ENCODE data around the gene TGM2. TPM values are rescaled to one million over a fixed set of nuclear protein-coding genes. Genes with fewer than 3 reads are reported as not detected.

TGM2 gene
- total RNA-seq, 2 experiments from 2014 or later, result not detected

- H3K9me3 Mint-ChIP-seq, result no peaks in the 10 kb centered on the region
- no peak for DNase-seq
- ChIA-PET CTCF (interaction anchor here (1.3 kb wide), 1 partner anchor 58 kb away, joined by 3 read pairs; no protein-coding TSS in a partner anchor), POLR2A (no interaction called here)
- TF ChIP-seq CTCF (IDR thresholded peaks at IDR 0.05), result no peak
- H3K4me1 Mint-ChIP-seq (ENCODE audit: low read depth), result peaks cover 7% of the 10 kb centered on the region
- no peak for ATAC-seq
- intact Hi-C loops (cut with micrococcal nuclease), result no loop called here
- no peak overlapping the region for H3K27ac Mint-ChIP-seq
- H3K4me3 Mint-ChIP-seq, result no peak overlapping the region
- no peaks in the 10 kb centered on the region for H3K27me3 Mint-ChIP-seq
- H3K36me3 Mint-ChIP-seq (ENCODE audit: low read depth), result no peaks in the 10 kb centered on the region
Observed at GRCh38 chr20:38131588-38132121, 33.4 kb downstream of the TGM2 start.

GRCh38 chr20:38130687-38131587 lies 34.1 kb downstream of the TGM2 start:
- no peak for TF ChIP-seq CTCF (IDR thresholded peaks at IDR 0.05)
- no peak for ATAC-seq
- no peak overlapping the region for H3K27ac Mint-ChIP-seq
- H3K4me1 Mint-ChIP-seq (ENCODE audit: low read depth), result peaks cover 7% of the 10 kb centered on the region
- ChIA-PET POLR2A (no interaction called here), CTCF (interaction anchor here (1.3 kb wide), 1 partner anchor 58 kb away, joined by 3 read pairs; no protein-coding TSS in a partner anchor)
- no peaks in the 10 kb centered on the region for H3K36me3 Mint-ChIP-seq (ENCODE audit: low read depth)
- H3K4me3 Mint-ChIP-seq, result no peak overlapping the region
- intact Hi-C loops (cut with micrococcal nuclease), result no loop called here
- no peak for DNase-seq
- H3K9me3 Mint-ChIP-seq, result no peaks in the 10 kb centered on the region
- no peaks in the 10 kb centered on the region for H3K27me3 Mint-ChIP-seq

- ATAC-seq, result no peak
- DNase-seq, result no peak
- Mint-ChIP-seq H3K36me3 (ENCODE audit: low read depth) (no peaks in the 10 kb centered on the region), H3K27me3 (no peaks in the 10 kb centered on the region), H3K27ac (no peak overlapping the region), H3K9me3 (no peaks in the 10 kb centered on the region), H3K4me3 (no peak overlapping the region), H3K4me1 (ENCODE audit: low read depth) (peaks cover 7% of the 10 kb centered on the region)
- intact Hi-C loops (cut with micrococcal nuclease), result no loop called here
- CTCF ChIA-PET, result interaction anchor here (1.0 to 1.3 kb wide), 2 partner anchors 57 to 316 kb away, joined by 3 read pairs; no protein-coding TSS in a partner anchor
- no peak for TF ChIP-seq CTCF (IDR thresholded peaks at IDR 0.05)
- POLR2A ChIA-PET, result no interaction called here
Observed at GRCh38 chr20:38129893-38130609, 35.0 kb downstream of the TGM2 start.

GRCh38 chr20:38129248-38129865 lies 35.7 kb downstream of the TGM2 start:
- no peaks in the 10 kb centered on the region for H3K36me3 Mint-ChIP-seq (ENCODE audit: low read depth)
- H3K9me3 Mint-ChIP-seq, result no peaks in the 10 kb centered on the region
- POLR2A ChIA-PET, result interaction anchor here (1.8 kb wide), 1 partner anchor 96 kb away, joined by 3 read pairs; the partner anchor contains the start of gene RPRD1B
- H3K4me1 Mint-ChIP-seq (ENCODE audit: low read depth), result peaks cover under 1% of the 10 kb centered on the region
- DNase-seq (no peak), ATAC-seq (no peak)
- no peak overlapping the region for H3K4me3 Mint-ChIP-seq
- intact Hi-C loops (cut with micrococcal nuclease), result no loop called here
- no peak overlapping the region for H3K27ac Mint-ChIP-seq
- TF ChIP-seq CTCF (IDR thresholded peaks at IDR 0.05), result no peak
- H3K27me3 Mint-ChIP-seq, result no peaks in the 10 kb centered on the region
- CTCF ChIA-PET, result interaction anchor here (1.0 kb wide), 1 partner anchor 317 kb away, joined by 3 read pairs; no protein-coding TSS in a partner anchor
